Endothelial cell of umbilical vein (primary cell): ENCODE results near the gene MATR3. TPM values are rescaled to one million over a fixed set of nuclear protein-coding genes. Genes with fewer than 3 reads are reported as not detected.
A peak's percentile ranks its signal among the peaks of the same experiment; 100 is the strongest.

Experiments used
- BruUV-seq: library from RNA; stranded (reverse); fragments of 400-500 nt; replicated peaks from 2 replicates; lab custom pipeline; 2021; lab: Mats Ljungman, UMichigan
- CTCF ChIA-PET: fragments of 300-600, 350-600 bp; sonication (Branson Sonifier 250); formaldehyde crosslinking; loops from one replicate; lab custom pipeline; 2021; ENCODE audit warnings: antibody characterized with exemption, inconsistent platforms; lab: Charles Lee
- POLR2A ChIA-PET: fragments of 300-600, 350-600 bp; sonication (Branson Sonifier 250); formaldehyde crosslinking; loops from one replicate; lab custom pipeline; 2021; ENCODE audit warnings: antibody characterized with exemption, inconsistent platforms; lab: Charles Lee
- DNase-seq: peaks from one replicate; pipeline ENCODE4 v3.0.0-alpha.2; 2011; ENCODE audit warnings: low read depth, low spot score
- FAIRE-seq: peaks from 2 replicates; lab custom pipeline; 2011; peaks lifted over from hg19 to GRCh38; lab: Jason Lieb, UNC
- H2AFZ ChIP-seq: 2 replicates; pipeline ENCODE4 v1.6.0; 2012; ENCODE audit warnings: low read depth, low read length, control low read depth, inconsistent platforms
- H3K27ac ChIP-seq: 2 replicates; pipeline ENCODE4 v1.5.1; 2011; ENCODE audit warnings: low read depth, mild to moderate bottlenecking, control low read depth, low read length, moderate library complexity; ENCODE audit not compliant: insufficient read depth
- H3K27me3 ChIP-seq, 2 experiments: 2 replicates each; pipeline versions ENCODE4 v1.6.0 to v1.6.1; 2011; ENCODE audit warnings: low read length in 2 of 2, mixed read lengths in 1 of 2; ENCODE audit not compliant: control insufficient read depth in 2 of 2, insufficient read depth in 2 of 2
- H3K36me3 ChIP-seq, 2 experiments: 2 replicates in 1 of 2; 3 replicates in 1 of 2; pipeline ENCODE4 v1.5.1; 2011; ENCODE audit warnings: low read length in 2 of 2, mild to moderate bottlenecking in 1 of 2, moderate library complexity in 1 of 2; ENCODE audit not compliant: control insufficient read depth in 2 of 2, insufficient read depth in 2 of 2; ENCODE audit errors: extremely low read depth in 1 of 2
- H3K4me1 ChIP-seq: 3 replicates; pipeline ENCODE4 v1.5.1; 2011; ENCODE audit warnings: mild to moderate bottlenecking, low read length; ENCODE audit not compliant: control insufficient read depth, insufficient read depth; ENCODE audit errors: extremely low read depth
- H3K4me2 ChIP-seq: 2 replicates; pipeline ENCODE4 v1.6.1; 2011; ENCODE audit warnings: low read length, control low read depth, mixed read lengths; ENCODE audit not compliant: insufficient read depth
- H3K4me3 ChIP-seq, 3 experiments: fragments of 200-600 bp in 1 of 3; sonication (generic), shearing (Covaris generic) in 1 of 3; replicated peaks in 1 of 3; 2 replicates each; pipeline ENCODE4 v1.5.1; 2011 to 2016; ENCODE audit warnings: control low read depth in 3 of 3, low read length in 3 of 3, mild to moderate bottlenecking in 2 of 3, inconsistent platforms in 1 of 3, low read depth in 1 of 3, moderate library complexity in 1 of 3; ENCODE audit not compliant: insufficient read depth in 1 of 3
- H3K79me2 ChIP-seq: 2 replicates; pipeline ENCODE4 v1.6.0; 2012; ENCODE audit warnings: low read length, inconsistent platforms; ENCODE audit not compliant: control insufficient read depth, insufficient read depth
- H3K9ac ChIP-seq: replicated peaks from 2 replicates; pipeline ENCODE3; 2011; ENCODE audit warnings: low read length, control low read depth; ENCODE audit not compliant: insufficient read depth; ENCODE audit errors: extremely low read depth
- H3K9me1 ChIP-seq: replicated peaks from 3 replicates; pipeline ENCODE4 v1.6.0; 2011; ENCODE audit warnings: mild to moderate bottlenecking, low read length; ENCODE audit not compliant: control insufficient read depth, insufficient read depth; ENCODE audit errors: extremely low read depth
- H3K9me3 ChIP-seq: replicated peaks from 2 replicates; pipeline ENCODE4 v1.5.1; 2012; ENCODE audit warnings: low read length, inconsistent platforms; ENCODE audit not compliant: control insufficient read depth, insufficient read depth
- H4K20me1 ChIP-seq: replicated peaks from 2 replicates; pipeline ENCODE3; 2011; ENCODE audit warnings: mild to moderate bottlenecking, low read length; ENCODE audit not compliant: control insufficient read depth, insufficient read depth; ENCODE audit errors: extremely low read depth
- FOS ChIP-seq: IDR thresholded peaks from 2 replicates; pipeline ENCODE4 v1.6.1; 2011; ENCODE audit warnings: mild to moderate bottlenecking, low read length, moderate library complexity, borderline replicate concordance; ENCODE audit not compliant: insufficient read depth
- GATA2 ChIP-seq: IDR thresholded peaks from 2 replicates; pipeline ENCODE4 v1.7.0; 2011; ENCODE audit warnings: low read depth, mild to moderate bottlenecking, moderate library complexity, mixed read lengths, low read length; ENCODE audit not compliant: insufficient read length, insufficient read depth
- JUN ChIP-seq: IDR thresholded peaks from 2 replicates; pipeline ENCODE4 v1.6.1; 2011; ENCODE audit warnings: borderline replicate concordance, low read depth; ENCODE audit not compliant: insufficient read length, insufficient read depth
- MYC ChIP-seq: IDR thresholded peaks from one replicate; pipeline ENCODE4 v1.6.1; 2011; ENCODE audit warnings: mild to moderate bottlenecking, low read depth, low read length
- POLR2A ChIP-seq: IDR thresholded peaks from 2 replicates; pipeline ENCODE4 v1.6.1; 2012; ENCODE audit warnings: low read depth, mild to moderate bottlenecking, control low read depth, low read length
- dilution Hi-C: fragments of 300-500 bp; cut with MboI; formaldehyde crosslinking; loops from one replicate; pipeline ENCODE4 v1.15.0; 2019; ENCODE audit warnings: low sequenced_read_pairs; ENCODE audit not compliant: extremely low pct_ligation_motif_present
- intact Hi-C: fragments of 100-400 bp; cut with micrococcal nuclease; formaldehyde crosslinking; loops from one replicate; pipeline ENCODE4 v1.10.0; 2022
- polyA plus RNA-seq, 4 experiments: library from polyadenylated mRNA; depleted of rRNA in 3 of 4; stranded (reverse) in 3 of 4; unstranded in 1 of 4; fragments of >200 nt; gene quantifications; 2 replicates each; pipeline versions ENCODE4 v1.2.1 to v1.2.3, GENCODE V29; 2011 to 2012; ENCODE audit warnings: missing spikeins in 1 of 4
- total RNA-seq: library from RNA; stranded (reverse); gene quantifications from 2 replicates; pipeline ENCODE4 v1.2.3, GENCODE V29; 2021
- TF ChIP-seq, protein P1 (sequence below): IDR thresholded peaks from 2 replicates; pipeline ENCODE4 v1.6.1; 2011; ENCODE audit not compliant: insufficient read depth, insufficient read length
- TF ChIP-seq, protein P2 (sequence below), 2 donors: IDR thresholded peaks; 1 replicate in 1 of 2; 2 replicates in 1 of 2; pipeline ENCODE4 v1.5.1; 2011; ENCODE audit warnings: low read length in 2 of 2, mild to moderate bottlenecking in 2 of 2, moderate library complexity in 2 of 2, control low read depth in 1 of 2, inconsistent platforms in 1 of 2, low read depth in 1 of 2; ENCODE audit not compliant: insufficient read depth in 1 of 2; ENCODE audit errors: extremely low read depth in 1 of 2

Gene MATR3
- total and polyA plus RNA-seq, 2 donors (not counting 3 experiments of a cell fraction or from before 2014, with no cell fraction given), result 64.0 to 158 TPM

DNA sequence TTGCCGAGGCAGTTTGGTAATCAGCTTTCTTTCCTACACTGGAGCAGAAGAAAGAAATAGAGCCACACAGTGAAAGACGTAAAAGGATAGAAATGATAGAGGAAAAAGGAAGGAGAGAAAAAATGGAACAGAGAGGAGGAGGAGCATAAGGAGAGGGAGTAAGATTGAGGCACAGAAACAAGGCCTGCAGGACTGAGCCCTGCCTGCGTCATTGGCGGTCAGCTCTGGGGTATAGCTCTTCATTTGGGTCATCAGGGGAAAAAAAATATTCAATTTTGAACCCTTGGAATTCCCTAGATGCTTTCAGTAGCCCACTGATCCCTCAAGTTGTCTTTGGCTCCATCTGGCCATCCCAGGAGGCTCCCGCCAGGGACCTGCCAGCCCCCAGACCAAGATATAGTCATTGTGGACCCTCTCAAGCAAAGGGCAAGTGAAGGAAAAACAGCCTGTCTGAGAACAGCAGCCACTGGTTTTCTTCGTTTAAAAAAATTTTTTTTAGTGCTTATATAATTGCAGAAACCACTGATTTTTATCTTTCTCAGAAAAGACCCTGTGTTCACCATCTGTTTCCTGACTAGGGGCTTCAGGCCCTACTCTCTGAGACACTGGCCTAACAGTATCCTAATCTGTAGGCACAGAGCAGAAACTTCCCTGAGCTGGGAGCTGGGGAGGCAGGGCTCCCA, 31.3 kb upstream of the MATR3 start:
- H3K27me3 ChIP-seq, result peaks cover 2 to 11% of the 10 kb centered on the region in 2 experiments
- no peaks in the 10 kb centered on the region for H3K9me1 ChIP-seq
- DNase-seq (no peak), FAIRE-seq (no peak)
- peak overlapping the region; percentile 17 for H2AFZ ChIP-seq
- POLR2A ChIA-PET, result interaction anchor here (1.2 kb wide), 1 partner anchor 64 kb away, joined by 3 read pairs; the partner anchor contains the start of gene SIL1
- H3K36me3 ChIP-seq, result no peaks in the 10 kb centered on the region
- no peak overlapping the region for H3K9ac ChIP-seq
- H3K4me1 ChIP-seq, result no peaks in the 10 kb centered on the region
- no peak overlapping the region for H3K27ac ChIP-seq
- intact Hi-C loops (loop anchor here (1.0 to 5.0 kb wide), 5 partner anchors 325 to 683 kb away; no protein-coding TSS in a partner anchor), dilution Hi-C loops (no loop called here)
- H3K4me3 ChIP-seq, result no peak overlapping the region
- H4K20me1 ChIP-seq, result no peaks in the 10 kb centered on the region
- no TSS peak for BruUV-seq
- H3K79me2 ChIP-seq, result no peaks in the 10 kb centered on the region
- no peak overlapping the region for H3K4me2 ChIP-seq
- no peak for TF ChIP-seq MYC
- no peak for TF ChIP-seq POLR2A
- TF ChIP-seq GATA2, result no peak
- no peak for TF ChIP-seq JUN
- TF ChIP-seq FOS, result no peak
- TF ChIP-seq, protein P1, sequence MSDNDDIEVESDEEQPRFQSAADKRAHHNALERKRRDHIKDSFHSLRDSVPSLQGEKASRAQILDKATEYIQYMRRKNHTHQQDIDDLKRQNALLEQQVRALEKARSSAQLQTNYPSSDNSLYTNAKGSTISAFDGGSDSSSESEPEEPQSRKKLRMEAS, result no peak
- TF ChIP-seq, protein P2, sequence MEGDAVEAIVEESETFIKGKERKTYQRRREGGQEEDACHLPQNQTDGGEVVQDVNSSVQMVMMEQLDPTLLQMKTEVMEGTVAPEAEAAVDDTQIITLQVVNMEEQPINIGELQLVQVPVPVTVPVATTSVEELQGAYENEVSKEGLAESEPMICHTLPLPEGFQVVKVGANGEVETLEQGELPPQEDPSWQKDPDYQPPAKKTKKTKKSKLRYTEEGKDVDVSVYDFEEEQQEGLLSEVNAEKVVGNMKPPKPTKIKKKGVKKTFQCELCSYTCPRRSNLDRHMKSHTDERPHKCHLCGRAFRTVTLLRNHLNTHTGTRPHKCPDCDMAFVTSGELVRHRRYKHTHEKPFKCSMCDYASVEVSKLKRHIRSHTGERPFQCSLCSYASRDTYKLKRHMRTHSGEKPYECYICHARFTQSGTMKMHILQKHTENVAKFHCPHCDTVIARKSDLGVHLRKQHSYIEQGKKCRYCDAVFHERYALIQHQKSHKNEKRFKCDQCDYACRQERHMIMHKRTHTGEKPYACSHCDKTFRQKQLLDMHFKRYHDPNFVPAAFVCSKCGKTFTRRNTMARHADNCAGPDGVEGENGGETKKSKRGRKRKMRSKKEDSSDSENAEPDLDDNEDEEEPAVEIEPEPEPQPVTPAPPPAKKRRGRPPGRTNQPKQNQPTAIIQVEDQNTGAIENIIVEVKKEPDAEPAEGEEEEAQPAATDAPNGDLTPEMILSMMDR (IDR thresholded peaks at IDR 0.05; ENCODE audit: extremely low read depth in 1 of 2, insufficient read depth in 1 of 2, low read depth in 1 of 2, low read length in 2 of 2), result no peak
- no peaks in the 10 kb centered on the region for H3K9me3 ChIP-seq
- CTCF ChIA-PET, result interaction anchor here (0.5 to 3.4 kb wide), 29 partner anchors 8 to 758 kb away, joined by 3 to 59 read pairs (median 5); partner anchors contain the start of genes CTNNA1, HSPA9 and SIL1
